Gastrocnemius medialis (tissue), 4 donors: ENCODE measurements around the gene BTG4. TPM values are rescaled to one million over a fixed set of nuclear protein-coding genes. Genes with fewer than 3 reads are reported as not detected.

Experiments
- ATAC-seq, 2 donors: fragments of 150-250 bp; one replicate each; pipeline ENCODE4 v1.9.1; 2016
- DNase-seq, 2 donors: peaks; one replicate each; pipeline ENCODE4 v3.0.0-alpha.2; 2019
- H3K27ac ChIP-seq, 4 donors: fragments of 200-600 bp; sonication (generic); 1 replicate in 1 of 4; 2 replicates in 3 of 4; pipeline ENCODE4 v1.5.1; 2016 to 2018; ENCODE audit warnings: mild to moderate bottlenecking in 2 of 4, moderate library complexity in 1 of 4
- H3K27me3 ChIP-seq, 3 donors: fragments of 200-600 bp; sonication (generic) in 2 of 3; 1 replicate in 1 of 3; 2 replicates in 2 of 3; pipeline versions ENCODE4 v1.5.1 to v1.6.0; 2016 to 2019; ENCODE audit warnings: mild to moderate bottlenecking in 1 of 3, moderate library complexity in 1 of 3
- H3K36me3 ChIP-seq, 2 donors: fragments of 200-600 bp; sonication (generic) in 1 of 2; one replicate each; pipeline ENCODE4 v1.5.1; 2017 to 2018
- H3K4me1 ChIP-seq, 2 donors: fragments of 200-600 bp; sonication (generic) in 1 of 2; one replicate each; pipeline ENCODE4 v1.5.1; 2016 to 2017; ENCODE audit warnings: mild to moderate bottlenecking in 2 of 2
- H3K4me3 ChIP-seq, 4 donors: fragments of 200-600 bp; sonication (generic) in 3 of 4; 1 replicate in 1 of 4; 2 replicates in 3 of 4; pipeline ENCODE4 v1.5.1; 2016 to 2019; ENCODE audit warnings: mild to moderate bottlenecking in 2 of 4
- H3K9me3 ChIP-seq, 3 donors: fragments of 200-600 bp; sonication (generic) in 2 of 3; 1 replicate in 1 of 3; 2 replicates in 2 of 3; pipeline ENCODE4 v1.5.1; 2016 to 2019
- CTCF ChIP-seq, 5 experiments: fragments of 450-650 bp in 3 of 5; fragments of 200-600 bp in 2 of 5; sonication (generic) in 2 of 5; IDR thresholded peaks in 4 of 5; conservative IDR thresholded peaks in 1 of 5; 1 replicate in 4 of 5; 2 replicates in 1 of 5; pipeline ENCODE4 v1.5.1; 2016 to 2019; ENCODE audit warnings: antibody characterized with exemption in 5 of 5, mild to moderate bottlenecking in 3 of 5, moderate library complexity in 3 of 5
- POLR2A ChIP-seq, 2 donors: fragments of 450-650 bp; IDR thresholded peaks; one replicate each; pipeline ENCODE4 v1.6.1; 2017; ENCODE audit warnings: antibody characterized with exemption in 2 of 2, mild to moderate bottlenecking in 2 of 2, moderate library complexity in 2 of 2
- in situ Hi-C, 4 donors: fragments of 200-750 bp; cut with MboI; loops; one replicate each; pipeline versions ENCODE4 v1.15.0 to v1.8.0; 2017; ENCODE audit warnings: low sequenced_read_pairs in 4 of 4
- intact Hi-C: fragments of 100-400 bp; cut with DNase I; formaldehyde crosslinking; loops from one replicate; pipeline ENCODE4 v1.15.1; 2023; ENCODE audit warnings: low total_unique reads
- total RNA-seq, 4 donors: library from RNA; depleted of rRNA; stranded (reverse); fragments of >200 nt; gene quantifications; one replicate each; pipeline versions ENCODE4 v1.1.0 to v1.2.3, GENCODE V29; 2016

Gene BTG4
- total RNA-seq, 4 donors from 2014 or later: not detected

DNA sequence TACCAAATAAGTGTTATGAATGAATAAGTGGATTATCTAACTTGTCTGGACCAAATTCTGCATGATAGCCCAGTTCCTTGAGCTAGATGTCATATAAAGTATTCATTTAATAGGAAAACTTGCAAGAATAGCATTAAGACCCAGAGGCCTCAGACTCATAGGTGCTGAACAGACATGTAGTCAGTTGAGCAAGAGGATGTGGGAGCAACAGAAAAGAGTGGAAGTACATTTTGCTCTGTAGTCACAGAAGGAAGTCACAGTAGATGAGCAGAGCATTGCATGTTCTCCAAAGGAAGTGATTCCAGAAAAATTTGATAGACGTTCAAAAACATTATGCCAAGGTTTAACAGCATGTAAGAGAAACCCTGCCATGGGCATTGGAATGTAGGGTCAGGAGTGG, 11.9 kb upstream of the BTG4 start:
- TF ChIP-seq POLR2A (IDR thresholded peaks at IDR 0.05) (no peak), CTCF (IDR thresholded peaks at IDR 0.05 in 4 of 5, conservative IDR thresholded peaks at IDR 0.05 in 1 of 5) (no peak)
- ATAC-seq (no peak), DNase-seq (no peak)
- Histone ChIP-seq H3K27ac (no peak overlapping the region), H3K4me1 (no peaks in the 10 kb centered on the region), H3K9me3 (no peaks in the 10 kb centered on the region), H3K27me3 (no peaks in the 10 kb centered on the region), H3K36me3 (no peaks in the 10 kb centered on the region), H3K4me3 (no peak overlapping the region)
- intact Hi-C loops: no loop called here
- in situ Hi-C loops: no loop called here

GRCh38 chr11:111523343-111523742, 11.2 kb upstream of the BTG4 start:
- Histone ChIP-seq H3K36me3 (no peaks in the 10 kb centered on the region), H3K4me3 (no peak overlapping the region), H3K9me3 (no peaks in the 10 kb centered on the region), H3K27me3 (no peaks in the 10 kb centered on the region), H3K4me1 (no peaks in the 10 kb centered on the region), H3K27ac (no peak overlapping the region)
- ATAC-seq (no peak), DNase-seq (no peak)
- intact Hi-C loops (no loop called here), in situ Hi-C loops (no loop called here)
- TF ChIP-seq CTCF (IDR thresholded peaks at IDR 0.05 in 4 of 5, conservative IDR thresholded peaks at IDR 0.05 in 1 of 5) (no peak), POLR2A (IDR thresholded peaks at IDR 0.05) (no peak)

- in situ Hi-C loops (no loop called here), intact Hi-C loops (no loop called here)
- H3K27ac ChIP-seq: no peak overlapping the region
Measured at GRCh38 chr11:111522426-111522825, 10.2 kb upstream of the BTG4 start.

GRCh38 chr11:111521135-111521534, 8.9 kb upstream of the BTG4 start:
- ATAC-seq (no peak), DNase-seq (no peak)
- H3K36me3 ChIP-seq: no peaks in the 10 kb centered on the region
- no peak for TF ChIP-seq POLR2A (IDR thresholded peaks at IDR 0.05)
- H3K9me3 ChIP-seq: no peaks in the 10 kb centered on the region
- no peaks in the 10 kb centered on the region for H3K27me3 ChIP-seq
- in situ Hi-C loops: no loop called here
- H3K27ac ChIP-seq: no peak overlapping the region
- no peak overlapping the region for H3K4me3 ChIP-seq
- H3K4me1 ChIP-seq: no peaks in the 10 kb centered on the region
- intact Hi-C loops: no loop called here

More at GRCh38 chr11:111522426-111522825, 10.2 kb upstream of the BTG4 start:
- Histone ChIP-seq H3K9me3 (no peaks in the 10 kb centered on the region), H3K27me3 (no peaks in the 10 kb centered on the region), H3K4me3 (no peak overlapping the region), H3K36me3 (no peaks in the 10 kb centered on the region), H3K4me1 (no peaks in the 10 kb centered on the region)
- ATAC-seq (no peak), DNase-seq (no peak)
- TF ChIP-seq CTCF (IDR thresholded peaks at IDR 0.05 in 4 of 5, conservative IDR thresholded peaks at IDR 0.05 in 1 of 5): no peak
- TF ChIP-seq POLR2A (IDR thresholded peaks at IDR 0.05): no peak

GRCh38 chr11:111520560-111520959, 8.4 kb upstream of the BTG4 start:
- H3K9me3 ChIP-seq: no peaks in the 10 kb centered on the region
- intact Hi-C loops (no loop called here), in situ Hi-C loops (no loop called here)
- H3K27ac ChIP-seq: no peak overlapping the region
- ATAC-seq (no peak), DNase-seq (no peak)
- no peaks in the 10 kb centered on the region for H3K27me3 ChIP-seq
- no peaks in the 10 kb centered on the region for H3K36me3 ChIP-seq
- no peak overlapping the region for H3K4me3 ChIP-seq
- H3K4me1 ChIP-seq: no peaks in the 10 kb centered on the region
- TF ChIP-seq POLR2A (IDR thresholded peaks at IDR 0.05) (no peak), CTCF (IDR thresholded peaks at IDR 0.05 in 4 of 5, conservative IDR thresholded peaks at IDR 0.05 in 1 of 5) (no peak)
